DOHH2 (cell line): ENCODE measurements around the gene PPP1R3G.

ENCODE experiments used
- H3F3A ChIP-seq: fragments of 200-600 bp; sonication (generic), shearing (Covaris generic); 2 replicates; pipeline ENCODE4 v1.6.0; 2016; ENCODE audit warnings: antibody characterized with exemption, mild to moderate bottlenecking; ENCODE audit not compliant: control insufficient read depth, insufficient read depth
- H3K27ac ChIP-seq: fragments of 200-600 bp; sonication (generic); 2 replicates; pipeline ENCODE4 v1.5.1; 2014; ENCODE audit warnings: low read depth, mild to moderate bottlenecking, low read length, moderate library complexity
- H3K27me3 ChIP-seq: fragments of 200-600 bp; sonication (generic); 2 replicates; pipeline ENCODE4 v1.6.1; 2014; ENCODE audit warnings: mild to moderate bottlenecking, low read length, mixed read lengths; ENCODE audit not compliant: control insufficient read depth
- H3K36me3 ChIP-seq: fragments of 200-600 bp; sonication (generic); 2 replicates; pipeline ENCODE4 v1.6.1; 2014; ENCODE audit warnings: mild to moderate bottlenecking, low read length, moderate library complexity, mixed read lengths; ENCODE audit not compliant: control insufficient read depth
- H3K4me1 ChIP-seq: fragments of 200-600 bp; sonication (generic); 2 replicates; pipeline ENCODE4 v1.6.1; 2014; ENCODE audit warnings: mild to moderate bottlenecking, low read length, mixed read lengths; ENCODE audit not compliant: control insufficient read depth
- H3K4me2 ChIP-seq: fragments of 200-600 bp; sonication (generic); 2 replicates; pipeline ENCODE4 v1.6.0; 2014; ENCODE audit warnings: mild to moderate bottlenecking, low read length, moderate library complexity
- H3K4me3 ChIP-seq: fragments of 200-600 bp; sonication (generic); 2 replicates; pipeline ENCODE4 v1.5.1; 2014; ENCODE audit warnings: mild to moderate bottlenecking, low read length, mixed read lengths
- H3K79me2 ChIP-seq: fragments of 200-600 bp; sonication (generic); 2 replicates; pipeline ENCODE4 v1.6.1; 2014; ENCODE audit warnings: mild to moderate bottlenecking, low read length, mixed read lengths; ENCODE audit not compliant: control insufficient read depth
- H3K9me2 ChIP-seq: fragments of 200-600 bp; sonication (generic); replicated peaks from 2 replicates; pipeline ENCODE4 v1.6.1; 2014; ENCODE audit warnings: mild to moderate bottlenecking, low read length, mixed read lengths; ENCODE audit not compliant: control insufficient read depth
- H3K9me3 ChIP-seq: fragments of 200-600 bp; sonication (generic); 2 replicates; pipeline ENCODE4 v1.6.1; 2014; ENCODE audit warnings: antibody characterized with exemption, low read length, mixed read lengths; ENCODE audit not compliant: control insufficient read depth, insufficient read depth
- H4K20me1 ChIP-seq: fragments of 200-600 bp; sonication (generic); 2 replicates; pipeline ENCODE4 v1.6.0; 2014; ENCODE audit warnings: low read depth, mild to moderate bottlenecking, antibody characterized with exemption, low read length, moderate library complexity; ENCODE audit not compliant: control insufficient read depth, insufficient read depth
- EZH2phosphoT487 ChIP-seq: fragments of 200-600 bp; sonication (generic); IDR thresholded peaks from 2 replicates; pipeline ENCODE4 v1.6.1; 2017; ENCODE audit warnings: borderline replicate concordance, mild to moderate bottlenecking, antibody characterized with exemption, low read length, moderate library complexity, mixed read lengths
- TF ChIP-seq, protein P1 (sequence below): fragments of 200-600 bp; sonication (generic); IDR thresholded peaks from one replicate; pipeline ENCODE4 v1.5.1; 2014; ENCODE audit warnings: antibody characterized with exemption, mild to moderate bottlenecking, low read depth, low read length; ENCODE audit not compliant: poor library complexity, severe bottlenecking

The PPP1R3G gene

GRCh38 chr6:5108068-5108467, 22.9 kb downstream of the PPP1R3G start:
- Histone ChIP-seq H3K36me3 (no peaks in the 10 kb centered on the region), H3K27me3 (no peaks in the 10 kb centered on the region), H3K27ac (no peak overlapping the region), H4K20me1 (no peaks in the 10 kb centered on the region), H3K4me1 (no peaks in the 10 kb centered on the region), H3K4me3 (no peak overlapping the region), H3K9me3 (no peaks in the 10 kb centered on the region), H3K9me2 (no peaks in the 10 kb centered on the region), H3K79me2 (no peaks in the 10 kb centered on the region), H3F3A (no peaks in the 10 kb centered on the region), H3K4me2 (no peak overlapping the region)
- TF ChIP-seq, protein P1, sequence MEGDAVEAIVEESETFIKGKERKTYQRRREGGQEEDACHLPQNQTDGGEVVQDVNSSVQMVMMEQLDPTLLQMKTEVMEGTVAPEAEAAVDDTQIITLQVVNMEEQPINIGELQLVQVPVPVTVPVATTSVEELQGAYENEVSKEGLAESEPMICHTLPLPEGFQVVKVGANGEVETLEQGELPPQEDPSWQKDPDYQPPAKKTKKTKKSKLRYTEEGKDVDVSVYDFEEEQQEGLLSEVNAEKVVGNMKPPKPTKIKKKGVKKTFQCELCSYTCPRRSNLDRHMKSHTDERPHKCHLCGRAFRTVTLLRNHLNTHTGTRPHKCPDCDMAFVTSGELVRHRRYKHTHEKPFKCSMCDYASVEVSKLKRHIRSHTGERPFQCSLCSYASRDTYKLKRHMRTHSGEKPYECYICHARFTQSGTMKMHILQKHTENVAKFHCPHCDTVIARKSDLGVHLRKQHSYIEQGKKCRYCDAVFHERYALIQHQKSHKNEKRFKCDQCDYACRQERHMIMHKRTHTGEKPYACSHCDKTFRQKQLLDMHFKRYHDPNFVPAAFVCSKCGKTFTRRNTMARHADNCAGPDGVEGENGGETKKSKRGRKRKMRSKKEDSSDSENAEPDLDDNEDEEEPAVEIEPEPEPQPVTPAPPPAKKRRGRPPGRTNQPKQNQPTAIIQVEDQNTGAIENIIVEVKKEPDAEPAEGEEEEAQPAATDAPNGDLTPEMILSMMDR, result no peak
- no peak for TF ChIP-seq EZH2phosphoT487

DNA sequence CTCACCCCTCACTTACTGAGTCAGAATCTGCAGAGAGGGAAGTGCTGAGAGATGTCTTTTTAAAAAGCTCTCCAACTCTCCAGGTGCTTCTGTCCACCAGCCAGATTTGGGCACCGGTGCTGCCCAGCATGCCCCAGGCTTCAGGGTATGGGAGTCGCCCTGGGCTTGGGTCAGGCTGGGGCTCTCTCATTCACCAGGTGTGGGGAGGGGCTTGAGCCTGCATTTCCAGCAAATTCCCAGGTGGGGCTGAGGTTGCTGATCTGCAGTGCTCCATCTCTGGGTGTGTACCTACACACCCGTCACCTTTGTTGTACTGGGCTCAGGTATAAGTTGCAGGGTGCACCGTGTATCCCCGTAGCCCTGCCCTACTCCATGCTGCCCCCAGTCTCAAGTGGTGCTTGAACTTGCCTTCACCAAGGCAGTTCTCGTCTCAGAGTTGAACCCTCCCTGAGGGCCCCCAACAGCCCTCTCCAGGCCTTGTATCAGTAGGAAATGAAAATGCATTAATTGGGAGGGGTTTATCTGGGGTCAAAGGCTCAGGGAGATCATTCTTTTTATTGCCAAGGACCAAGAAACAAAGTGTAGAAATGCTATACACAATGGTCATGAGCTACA, 23.5 kb downstream of the PPP1R3G start:
- no peaks in the 10 kb centered on the region for H3K9me2 ChIP-seq
- no peaks in the 10 kb centered on the region for H3K36me3 ChIP-seq
- H3K27ac ChIP-seq, result no peak overlapping the region
- H3K4me1 ChIP-seq, result no peaks in the 10 kb centered on the region
- no peak overlapping the region for H3K4me3 ChIP-seq
- H3K79me2 ChIP-seq, result no peaks in the 10 kb centered on the region
- H4K20me1 ChIP-seq, result no peaks in the 10 kb centered on the region
- H3F3A ChIP-seq, result no peaks in the 10 kb centered on the region
- H3K27me3 ChIP-seq, result no peaks in the 10 kb centered on the region
- no peaks in the 10 kb centered on the region for H3K9me3 ChIP-seq
- H3K4me2 ChIP-seq, result no peak overlapping the region
- TF ChIP-seq, protein P1, result no peak
- no peak for TF ChIP-seq EZH2phosphoT487

DNA sequence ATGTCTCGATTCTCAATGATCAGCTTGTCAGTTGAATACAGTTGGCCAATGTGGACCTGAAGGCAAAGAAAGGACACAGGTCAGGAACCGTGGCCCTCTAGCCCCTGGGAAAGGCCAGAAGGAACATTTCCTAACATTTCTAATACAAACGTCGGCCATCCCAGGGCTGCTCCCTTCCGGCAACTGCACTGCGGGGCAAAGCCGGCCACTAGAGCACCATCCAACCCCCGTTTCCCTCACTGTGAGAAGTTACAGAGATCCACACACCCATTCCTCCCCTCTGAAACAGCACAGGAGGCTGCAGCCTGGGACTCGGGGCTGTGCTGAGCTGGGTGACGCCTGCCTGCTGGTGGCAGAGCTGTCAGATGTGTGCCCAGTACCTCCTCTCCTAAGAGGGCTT, 24.3 kb downstream of the PPP1R3G start:
- Histone ChIP-seq H4K20me1 (no peaks in the 10 kb centered on the region), H3K9me2 (no peaks in the 10 kb centered on the region)
- TF ChIP-seq, protein P1, result no peak
- TF ChIP-seq EZH2phosphoT487, result no peak

More for the DNA sequence above, 24.3 kb downstream of the PPP1R3G start:
- Histone ChIP-seq H3K79me2 (no peaks in the 10 kb centered on the region), H3K27ac (no peak overlapping the region), H3K36me3 (no peaks in the 10 kb centered on the region), H3K27me3 (no peaks in the 10 kb centered on the region), H3F3A (no peaks in the 10 kb centered on the region), H3K4me3 (no peak overlapping the region), H3K4me2 (no peak overlapping the region), H3K9me3 (no peaks in the 10 kb centered on the region), H3K4me1 (no peaks in the 10 kb centered on the region)
